H1 (cell line): ENCODE measurements around the gene RNF141. TPM values are rescaled to one million over a fixed set of nuclear protein-coding genes. Genes with fewer than 3 reads are reported as not detected.

Experiments used
- CTCF ChIA-PET: fragments of 300-600 bp; sonication (Branson Sonifier 250); formaldehyde crosslinking; loops from one replicate; lab custom pipeline; 2021; ENCODE audit not compliant: partially characterized antibody; lab: Charles Lee
- POLR2A ChIA-PET: fragments of 300-600 bp; sonication (Branson Sonifier 250); formaldehyde crosslinking; loops from one replicate; lab custom pipeline; 2021; ENCODE audit warnings: inconsistent platforms; ENCODE audit not compliant: partially characterized antibody; lab: Charles Lee
- DNase-seq, 2 experiments: peaks; one replicate each; pipeline versions ENCODE4 v3.0.0 to v3.0.0-alpha.2; 2010 to 2022; ENCODE audit warnings: low spot score in 2 of 2, low read depth in 1 of 2, mixed read lengths in 1 of 2
- FAIRE-seq: peaks from 2 replicates; lab custom pipeline; 2011; peaks lifted over from hg19 to GRCh38; lab: Jason Lieb, UNC
- H2AFZ ChIP-seq: 2 replicates; pipeline ENCODE4 v1.8.1; 2012; ENCODE audit warnings: low read length, inconsistent platforms
- H2AK5ac ChIP-seq: 2 replicates; pipeline ENCODE4 v1.6.1; 2013; ENCODE audit warnings: low read depth, low read length
- H2BK120ac ChIP-seq: replicated peaks from 2 replicates; pipeline ENCODE3; 2013; ENCODE audit warnings: low read depth, low read length, inconsistent platforms
- H2BK12ac ChIP-seq: 2 replicates; pipeline ENCODE4 v1.6.1; 2013; ENCODE audit warnings: low read depth, low read length
- H2BK15ac ChIP-seq: 2 replicates; pipeline ENCODE4 v1.6.1; 2013; ENCODE audit warnings: low read length
- H2BK20ac ChIP-seq: 2 replicates; pipeline ENCODE4 v1.6.1; 2013; ENCODE audit warnings: low read length
- H2BK5ac ChIP-seq: 2 replicates; pipeline ENCODE4 v1.6.1; 2013; ENCODE audit warnings: low read depth, low read length
- H3K14ac ChIP-seq: 2 replicates; pipeline ENCODE4 v1.6.1; 2013; ENCODE audit warnings: inconsistent platforms; ENCODE audit not compliant: insufficient read length
- H3K18ac ChIP-seq: 2 replicates; pipeline ENCODE4 v1.6.1; 2013; ENCODE audit warnings: low read length; ENCODE audit errors: extremely low read depth
- H3K23ac ChIP-seq: 2 replicates; pipeline ENCODE4 v1.6.1; 2013; ENCODE audit warnings: inconsistent platforms; ENCODE audit not compliant: insufficient read length
- H3K23me2 ChIP-seq: 2 replicates; pipeline ENCODE4 v1.6.1; 2013; ENCODE audit warnings: low read depth, low read length
- H3K27ac ChIP-seq: 2 replicates; pipeline ENCODE4 v1.6.1; 2011; ENCODE audit warnings: low read depth, low read length, inconsistent platforms
- H3K27me3 ChIP-seq, 4 experiments: replicated peaks in 1 of 4; 1 replicate in 1 of 4; 2 replicates in 3 of 4; pipeline versions ENCODE4 v1.6.1 to v1.8.1; 2011 to 2013; ENCODE audit warnings: low read length in 3 of 4, mild to moderate bottlenecking in 3 of 4, inconsistent platforms in 2 of 4, mixed read lengths in 2 of 4, moderate library complexity in 1 of 4; ENCODE audit not compliant: control insufficient read depth in 3 of 4, insufficient read depth in 3 of 4; ENCODE audit errors: extremely low read depth in 1 of 4
- H3K36me3 ChIP-seq, 4 experiments: 2 replicates each; pipeline versions ENCODE4 v1.6.1 to v1.8.1; 2011 to 2013; ENCODE audit warnings: mild to moderate bottlenecking in 4 of 4, low read length in 3 of 4, moderate library complexity in 2 of 4, control low read depth in 1 of 4, inconsistent platforms in 1 of 4; ENCODE audit not compliant: insufficient read depth in 4 of 4, control insufficient read depth in 2 of 4
- H3K4ac ChIP-seq: replicated peaks from 2 replicates; pipeline ENCODE3; 2013; ENCODE audit warnings: low read length, low read depth, mixed read lengths, inconsistent platforms; ENCODE audit not compliant: insufficient read length
- H3K4me1 ChIP-seq, 4 experiments: replicated peaks in 1 of 4; 1 replicate in 1 of 4; 2 replicates in 3 of 4; pipeline versions ENCODE4 v1.6.1 to v1.8.1; 2011 to 2013; ENCODE audit warnings: low read length in 3 of 4, inconsistent platforms in 2 of 4, mixed read lengths in 1 of 4; ENCODE audit not compliant: insufficient read depth in 4 of 4, control insufficient read depth in 3 of 4
- H3K4me2 ChIP-seq, 2 experiments: 2 replicates each; pipeline versions ENCODE4 v1.6.1 to v1.8.1; 2011 to 2013; ENCODE audit warnings: low read depth in 2 of 2, low read length in 2 of 2, control low read depth in 1 of 2, inconsistent platforms in 1 of 2, mild to moderate bottlenecking in 1 of 2; ENCODE audit not compliant: insufficient read depth in 1 of 2
- H3K4me3 ChIP-seq, 4 experiments: fragments of 200-600, 300-600 bp in 1 of 4; sonication (generic), shearing (Covaris generic), sonication (Bioruptor Twin) in 1 of 4; 2 replicates each; pipeline versions ENCODE4 v1.5.1 to v1.8.1; 2011 to 2016; ENCODE audit warnings: low read length in 4 of 4, low read depth in 3 of 4, control low read depth in 2 of 4, inconsistent platforms in 2 of 4, mild to moderate bottlenecking in 2 of 4, mixed read lengths in 1 of 4, moderate library complexity in 1 of 4; ENCODE audit not compliant: insufficient read depth in 2 of 4; ENCODE audit errors: extremely low read depth in 1 of 4
- H3K56ac ChIP-seq: replicated peaks from 2 replicates; pipeline ENCODE3; 2013; ENCODE audit warnings: low read depth, mild to moderate bottlenecking, mixed read lengths, low read length, inconsistent platforms; ENCODE audit not compliant: insufficient read length
- H3K79me1 ChIP-seq: 2 replicates; pipeline ENCODE4 v1.6.1; 2013; ENCODE audit warnings: low read depth, low read length, control low read depth
- H3K79me2 ChIP-seq, 2 experiments: 2 replicates each; pipeline versions ENCODE4 v1.6.1 to v1.8.1; 2012 to 2013; ENCODE audit warnings: low read length in 2 of 2, mild to moderate bottlenecking in 2 of 2, inconsistent platforms in 1 of 2; ENCODE audit not compliant: insufficient read depth in 2 of 2, control insufficient read depth in 1 of 2
- H3K9ac ChIP-seq, 4 experiments: replicated peaks in 1 of 4; 1 replicate in 1 of 4; 2 replicates in 3 of 4; pipeline versions ENCODE4 v1.6.1 to v1.8.1; 2011 to 2013; ENCODE audit warnings: low read depth in 3 of 4, low read length in 3 of 4, control low read depth in 2 of 4, mild to moderate bottlenecking in 2 of 4, moderate library complexity in 2 of 4, inconsistent platforms in 1 of 4; ENCODE audit errors: extremely low read depth in 1 of 4
- H3K9me3 ChIP-seq, 2 experiments: 2 replicates each; pipeline versions ENCODE4 v1.6.1 to v1.8.1; 2012 to 2013; ENCODE audit warnings: mild to moderate bottlenecking in 2 of 2, moderate library complexity in 2 of 2, control low read depth in 1 of 2, inconsistent platforms in 1 of 2, low read depth in 1 of 2, low read length in 1 of 2, mixed read lengths in 1 of 2; ENCODE audit not compliant: insufficient read depth in 2 of 2
- H4K20me1 ChIP-seq, 2 experiments: replicated peaks in 1 of 2; 2 replicates each; pipeline versions ENCODE3 to v1.8.1; 2011 to 2013; ENCODE audit warnings: inconsistent platforms in 2 of 2, low read length in 2 of 2, mild to moderate bottlenecking in 1 of 2; ENCODE audit not compliant: insufficient read depth in 2 of 2, control insufficient read depth in 1 of 2
- H4K5ac ChIP-seq: 2 replicates; pipeline ENCODE4 v1.6.1; 2013; ENCODE audit warnings: low read length, low read depth, mixed read lengths, inconsistent platforms; ENCODE audit not compliant: insufficient read length
- H4K8ac ChIP-seq: 2 replicates; pipeline ENCODE4 v1.8.0; 2013; ENCODE audit warnings: mild to moderate bottlenecking, moderate library complexity, low read length, inconsistent platforms; ENCODE audit not compliant: insufficient read depth; ENCODE audit errors: extremely low read depth
- H4K91ac ChIP-seq: replicated peaks from 2 replicates; pipeline ENCODE3; 2013; ENCODE audit warnings: low read length, mixed read lengths, inconsistent platforms; ENCODE audit not compliant: insufficient read length
- JUN ChIP-seq: IDR thresholded peaks from 2 replicates; pipeline ENCODE4 v1.6.1; 2011; ENCODE audit warnings: low read depth, mild to moderate bottlenecking, improper control_type of control experiment, low read length
- POLR2A ChIP-seq, 2 experiments: IDR thresholded peaks; 1 replicate in 1 of 2; 2 replicates in 1 of 2; pipeline ENCODE4 v1.6.1; 2011; ENCODE audit warnings: low read depth in 2 of 2, low read length in 2 of 2, mild to moderate bottlenecking in 2 of 2; ENCODE audit errors: control extremely low read depth in 1 of 2
- RAD21 ChIP-seq, 2 experiments: IDR thresholded peaks in 1 of 2; conservative IDR thresholded peaks in 1 of 2; 2 replicates each; pipeline ENCODE4 v1.6.1; 2011; ENCODE audit warnings: low read depth in 2 of 2, low read length in 2 of 2, improper control_type of control experiment in 1 of 2, inconsistent platforms in 1 of 2, mild to moderate bottlenecking in 1 of 2, moderate library complexity in 1 of 2
- SP4 ChIP-seq: IDR thresholded peaks from 2 replicates; pipeline ENCODE4 v1.6.1; 2012; ENCODE audit warnings: low read length, inconsistent platforms
- WGBS, 2 experiments: shearing (Covaris generic) in 1 of 2; methylation state at CpG; one replicate each; pipeline versions ENCODE4 v1.1.6 to v1.1.7; 2013 to 2015; ENCODE audit warnings: low lambda C conversion rate in 2 of 2, mixed read lengths in 2 of 2, inconsistent platforms in 1 of 2, low coverage in 1 of 2, missing lambda C conversion rate in 1 of 2; ENCODE audit not compliant: insufficient replicate concordance in 2 of 2, insufficient coverage in 1 of 2, insufficient read length in 1 of 2; ENCODE audit errors: extremely low coverage in 1 of 2, missing lambda C conversion rate in 1 of 2; 5-methylcytosine and 5-hydroxymethylcytosine counted together
- polyA plus RNA-seq, 7 experiments: library from polyadenylated mRNA; depleted of rRNA in 3 of 7; stranded (reverse) in 5 of 7; unstranded in 2 of 7; fragments of >200 nt in 5 of 7; fragments of 200-250 nt in 2 of 7; gene quantifications; 1 replicate in 5 of 7; 2 replicates in 1 of 7; 4 replicates in 1 of 7; pipeline versions ENCODE4 v1.2.1 to v1.2.3, GENCODE V29; 2011 to 2013; ENCODE audit warnings: missing spikeins in 2 of 7, mixed read lengths in 2 of 7
- total RNA-seq: library from RNA; stranded (reverse); fragmentation: NEBNext Ultra II Directional; extraction: Animal tissue kit (Norgen Biotek cat#: 25700); gene quantifications from 2 replicates; pipeline ENCODE4 v1.2.1, GENCODE V29; 2021
- TF ChIP-seq, protein P1 (sequence below), 3 experiments: IDR thresholded peaks; 1 replicate in 2 of 3; 2 replicates in 1 of 3; pipeline versions ENCODE4 v1.5.1 to v1.6.1; 2011; ENCODE audit warnings: low read length in 3 of 3, mild to moderate bottlenecking in 3 of 3, inconsistent platforms in 2 of 3, low read depth in 1 of 3, moderate library complexity in 1 of 3; ENCODE audit not compliant: insufficient read depth in 1 of 3; ENCODE audit errors: control extremely low read depth in 1 of 3
- TF ChIP-seq, protein P2 (sequence below): IDR thresholded peaks from 2 replicates; pipeline ENCODE4 v1.6.1; 2012; ENCODE audit warnings: inconsistent platforms

The RNF141 gene
- total and polyA plus RNA-seq, 2 of the 8 experiments (the other 6 are each of a cell fraction or from before 2014, with no cell fraction given) = 8.5 to 22.8 TPM

DNA sequence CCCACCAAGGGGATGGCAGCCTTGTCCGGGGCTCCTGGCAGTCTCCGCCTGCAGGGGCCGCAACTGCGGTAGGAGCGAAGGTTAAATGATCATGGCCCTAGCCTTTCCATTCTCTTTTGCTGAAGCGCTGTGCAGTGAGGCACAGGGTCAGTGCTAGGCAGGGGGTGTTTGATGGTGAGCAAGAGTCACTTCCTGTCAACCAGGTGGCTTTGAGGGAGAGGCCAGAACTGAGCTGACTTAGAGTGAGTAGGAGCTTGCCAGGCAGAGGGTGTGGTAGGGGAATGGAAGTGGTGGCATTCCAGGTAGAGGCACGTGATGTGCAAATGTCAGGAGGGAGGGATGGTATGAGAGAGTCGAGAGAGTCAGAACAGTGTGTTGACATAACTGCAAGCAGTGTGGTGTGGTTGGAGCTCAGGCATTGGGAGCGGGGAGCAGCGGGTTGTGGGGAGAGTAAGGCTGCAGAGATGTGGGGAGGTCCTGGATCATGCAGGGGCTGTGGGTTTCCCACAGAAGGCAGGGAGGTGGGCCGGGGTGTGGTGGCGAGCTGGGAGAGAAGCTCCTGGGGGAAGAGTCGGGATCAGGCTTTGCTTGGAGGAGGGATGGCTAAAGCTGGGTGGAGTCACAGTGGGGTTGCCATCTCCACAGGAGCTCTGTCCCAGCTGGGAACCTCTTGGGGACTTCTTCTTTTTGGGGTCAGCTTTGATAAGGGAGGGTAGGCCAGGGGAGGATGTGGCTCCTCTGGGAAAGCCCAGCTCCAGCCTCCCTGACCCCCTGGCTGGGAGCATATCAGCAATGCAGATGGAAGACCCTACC lies 52.7 kb downstream of the RNF141 start:
- Histone ChIP-seq H3K23me2 (no peaks in the 10 kb centered on the region), H3K9me3 (no peaks in the 10 kb centered on the region; a peak in 1 of 4 replicates), H3K4ac (no peak overlapping the region), H3K14ac (no peak overlapping the region), H3K18ac (no peak overlapping the region; the same call in 1 of the 2 replicates), H3K9ac (no peak overlapping the region), H3K4me2 (no peak overlapping the region), H3K36me3 (no peaks in the 10 kb centered on the region), H4K5ac (no peak overlapping the region), H4K20me1 (no peaks in the 10 kb centered on the region), H3K27ac (no peak overlapping the region), H2BK120ac (no peak overlapping the region), H3K27me3 (no peaks in the 10 kb centered on the region; a peak in 1 of 7 replicates), H2BK15ac (0 out of 2 replicates have a peak overlapping the region, but pooled peaks have one; percentile 61), H4K8ac (no peak overlapping the region; the same call in 1 of the 2 replicates), H2AK5ac (no peak overlapping the region), H3K79me2 (no peaks in the 10 kb centered on the region), H3K4me3 (no peak overlapping the region), H2BK20ac (0 out of 2 replicates have a peak overlapping the region, but pooled peaks have one; percentile 3), H2BK12ac (no peak overlapping the region), H2AFZ (no peak overlapping the region), H4K91ac (no peak overlapping the region), H3K56ac (no peak overlapping the region), H3K4me1 (peaks cover 0 to 5% (median under 1%) of the 10 kb centered on the region in 4 experiments; a peak in 3 of 7 replicates), H3K23ac (no peak overlapping the region), H2BK5ac (no peak overlapping the region), H3K79me1 (no peaks in the 10 kb centered on the region)
- DNase-seq (peak in 1 of 2 experiments; percentile 43), FAIRE-seq (no peak)
- POLR2A ChIA-PET = interaction anchor here (0.7 to 2.0 kb wide), 2 partner anchors 9 to 10 kb away, joined by 3 to 5 read pairs; no protein-coding TSS in a partner anchor
- TF ChIP-seq, protein P1, sequence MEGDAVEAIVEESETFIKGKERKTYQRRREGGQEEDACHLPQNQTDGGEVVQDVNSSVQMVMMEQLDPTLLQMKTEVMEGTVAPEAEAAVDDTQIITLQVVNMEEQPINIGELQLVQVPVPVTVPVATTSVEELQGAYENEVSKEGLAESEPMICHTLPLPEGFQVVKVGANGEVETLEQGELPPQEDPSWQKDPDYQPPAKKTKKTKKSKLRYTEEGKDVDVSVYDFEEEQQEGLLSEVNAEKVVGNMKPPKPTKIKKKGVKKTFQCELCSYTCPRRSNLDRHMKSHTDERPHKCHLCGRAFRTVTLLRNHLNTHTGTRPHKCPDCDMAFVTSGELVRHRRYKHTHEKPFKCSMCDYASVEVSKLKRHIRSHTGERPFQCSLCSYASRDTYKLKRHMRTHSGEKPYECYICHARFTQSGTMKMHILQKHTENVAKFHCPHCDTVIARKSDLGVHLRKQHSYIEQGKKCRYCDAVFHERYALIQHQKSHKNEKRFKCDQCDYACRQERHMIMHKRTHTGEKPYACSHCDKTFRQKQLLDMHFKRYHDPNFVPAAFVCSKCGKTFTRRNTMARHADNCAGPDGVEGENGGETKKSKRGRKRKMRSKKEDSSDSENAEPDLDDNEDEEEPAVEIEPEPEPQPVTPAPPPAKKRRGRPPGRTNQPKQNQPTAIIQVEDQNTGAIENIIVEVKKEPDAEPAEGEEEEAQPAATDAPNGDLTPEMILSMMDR (IDR thresholded peaks at IDR 0.05; ENCODE audit: control extremely low read depth in 1 of 3, insufficient read depth in 1 of 3, low read depth in 1 of 3, low read length in 3 of 3) = peak; percentile 20 to 34 (median 22)
- TF ChIP-seq POLR2A (IDR thresholded peaks at IDR 0.05; ENCODE audit: control extremely low read depth in 1 of 2, low read depth in 2 of 2, low read length in 2 of 2) = no peak
- TF ChIP-seq SP4 = no peak
- TF ChIP-seq, protein P2, sequence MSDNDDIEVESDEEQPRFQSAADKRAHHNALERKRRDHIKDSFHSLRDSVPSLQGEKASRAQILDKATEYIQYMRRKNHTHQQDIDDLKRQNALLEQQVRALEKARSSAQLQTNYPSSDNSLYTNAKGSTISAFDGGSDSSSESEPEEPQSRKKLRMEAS = no peak
- peak in 1 of 2 experiments; percentile 27; a peak in 2 of 4 replicates for TF ChIP-seq RAD21 (IDR thresholded peaks at IDR 0.05 in 1 of 2, conservative IDR thresholded peaks at IDR 0.05 in 1 of 2; ENCODE audit: low read depth in 2 of 2, low read length in 2 of 2)
- TF ChIP-seq JUN = no peak
- WGBS, 2 experiments = 80% methylated on average over 13 of the region's 13 CpGs; no CpG with 5 or more reads in 1 of the 2 experiments
- CTCF ChIA-PET = interaction anchor here (0.7 to 2.4 kb wide), 11 partner anchors 10 to 82 kb away, joined by 3 to 16 read pairs (median 4); partner anchors contain the start of gene RNF141
